Osteoblast (primary cell): ENCODE measurements around the gene GNAQ. TPM values are rescaled to one million over a fixed set of nuclear protein-coding genes. Genes with fewer than 3 reads are reported as not detected.

ENCODE experiments used
- DNase-seq: peaks from one replicate; pipeline ENCODE4 v3.0.0; 2011; ENCODE audit warnings: low spot score, mixed read lengths; ENCODE audit not compliant: insufficient read length; ENCODE audit errors: missing footprints
- H2AFZ ChIP-seq: 2 replicates; pipeline ENCODE4 v1.6.0; 2011; ENCODE audit warnings: mild to moderate bottlenecking, low read length
- H3K27ac ChIP-seq: 2 replicates; pipeline ENCODE4 v1.5.1; 2011; ENCODE audit warnings: mild to moderate bottlenecking, low read depth, low read length, moderate library complexity
- H3K27me3 ChIP-seq: 2 replicates; pipeline ENCODE4 v1.6.0; 2012; ENCODE audit warnings: mild to moderate bottlenecking, control low read depth, inconsistent platforms, low read length, moderate library complexity; ENCODE audit not compliant: insufficient read depth
- H3K36me3 ChIP-seq: 2 replicates; pipeline ENCODE4 v1.5.1; 2011; ENCODE audit warnings: mild to moderate bottlenecking, low read length, control low read depth, moderate library complexity; ENCODE audit not compliant: insufficient read depth
- H3K4me1 ChIP-seq: 2 replicates; pipeline ENCODE4 v1.5.1; 2011; ENCODE audit warnings: mild to moderate bottlenecking, low read length, control low read depth, moderate library complexity; ENCODE audit not compliant: insufficient read depth
- H3K4me2 ChIP-seq: 2 replicates; pipeline ENCODE4 v1.6.0; 2011; ENCODE audit warnings: mild to moderate bottlenecking, low read length; ENCODE audit not compliant: insufficient read depth
- H3K4me3 ChIP-seq: fragments of 200-600 bp; sonication (generic); 3 replicates; pipeline ENCODE4 v1.5.1; 2012; ENCODE audit warnings: mild to moderate bottlenecking, low read length, inconsistent platforms; ENCODE audit not compliant: insufficient read depth
- H3K79me2 ChIP-seq: 2 replicates; pipeline ENCODE4 v1.6.0; 2012; ENCODE audit warnings: mild to moderate bottlenecking, low read length, control low read depth, inconsistent platforms; ENCODE audit not compliant: insufficient read depth
- H3K9me3 ChIP-seq: 2 replicates; pipeline ENCODE4 v1.5.1; 2011; ENCODE audit warnings: low read depth, low read length, control low read depth
- H4K20me1 ChIP-seq: 2 replicates; pipeline ENCODE4 v1.6.0; 2012; ENCODE audit warnings: mild to moderate bottlenecking, low read length, control low read depth; ENCODE audit not compliant: insufficient read depth
- total RNA-seq: library from RNA; depleted of rRNA; stranded (reverse); fragments of >200 nt; gene quantifications from 2 replicates; pipeline ENCODE4 v1.2.3, GENCODE V29; 2012
- TF ChIP-seq, protein P1 (sequence below): IDR thresholded peaks from 2 replicates; pipeline ENCODE4 v1.5.1; 2011; ENCODE audit warnings: mild to moderate bottlenecking, low read depth, low read length, moderate library complexity; ENCODE audit errors: extremely low read depth

The GNAQ gene
- total RNA-seq, 1 donor, result 64.8 TPM

DNA sequence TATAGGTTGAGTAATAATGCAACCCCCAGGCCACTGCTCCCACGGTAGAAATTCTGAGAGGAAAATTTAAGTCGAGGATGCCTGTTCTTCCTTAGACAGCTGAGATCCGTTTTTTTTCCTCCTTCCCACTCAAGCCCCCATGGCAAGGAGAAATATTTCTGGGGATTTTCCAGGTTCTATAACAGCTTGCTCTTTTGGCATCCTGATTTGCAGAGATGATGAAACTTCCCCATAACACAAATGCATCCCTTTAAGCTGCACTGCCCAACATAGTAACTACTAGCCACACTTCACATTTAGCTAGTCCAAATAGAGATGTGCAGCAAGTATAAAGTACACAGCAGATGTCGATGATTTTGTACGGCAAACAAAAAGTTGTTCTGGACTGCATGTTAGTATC, 351.0 kb downstream of the GNAQ start:
- Histone ChIP-seq H3K36me3 (no peaks in the 10 kb centered on the region), H3K27ac (no peak overlapping the region), H3K27me3 (no peaks in the 10 kb centered on the region), H3K4me2 (no peak overlapping the region), H3K4me1 (no peaks in the 10 kb centered on the region), H2AFZ (no peak overlapping the region), H4K20me1 (no peaks in the 10 kb centered on the region), H3K9me3 (no peaks in the 10 kb centered on the region), H3K4me3 (no peak overlapping the region), H3K79me2 (no peaks in the 10 kb centered on the region)
- TF ChIP-seq, protein P1, sequence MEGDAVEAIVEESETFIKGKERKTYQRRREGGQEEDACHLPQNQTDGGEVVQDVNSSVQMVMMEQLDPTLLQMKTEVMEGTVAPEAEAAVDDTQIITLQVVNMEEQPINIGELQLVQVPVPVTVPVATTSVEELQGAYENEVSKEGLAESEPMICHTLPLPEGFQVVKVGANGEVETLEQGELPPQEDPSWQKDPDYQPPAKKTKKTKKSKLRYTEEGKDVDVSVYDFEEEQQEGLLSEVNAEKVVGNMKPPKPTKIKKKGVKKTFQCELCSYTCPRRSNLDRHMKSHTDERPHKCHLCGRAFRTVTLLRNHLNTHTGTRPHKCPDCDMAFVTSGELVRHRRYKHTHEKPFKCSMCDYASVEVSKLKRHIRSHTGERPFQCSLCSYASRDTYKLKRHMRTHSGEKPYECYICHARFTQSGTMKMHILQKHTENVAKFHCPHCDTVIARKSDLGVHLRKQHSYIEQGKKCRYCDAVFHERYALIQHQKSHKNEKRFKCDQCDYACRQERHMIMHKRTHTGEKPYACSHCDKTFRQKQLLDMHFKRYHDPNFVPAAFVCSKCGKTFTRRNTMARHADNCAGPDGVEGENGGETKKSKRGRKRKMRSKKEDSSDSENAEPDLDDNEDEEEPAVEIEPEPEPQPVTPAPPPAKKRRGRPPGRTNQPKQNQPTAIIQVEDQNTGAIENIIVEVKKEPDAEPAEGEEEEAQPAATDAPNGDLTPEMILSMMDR, result no peak
- no peak for DNase-seq

DNA sequence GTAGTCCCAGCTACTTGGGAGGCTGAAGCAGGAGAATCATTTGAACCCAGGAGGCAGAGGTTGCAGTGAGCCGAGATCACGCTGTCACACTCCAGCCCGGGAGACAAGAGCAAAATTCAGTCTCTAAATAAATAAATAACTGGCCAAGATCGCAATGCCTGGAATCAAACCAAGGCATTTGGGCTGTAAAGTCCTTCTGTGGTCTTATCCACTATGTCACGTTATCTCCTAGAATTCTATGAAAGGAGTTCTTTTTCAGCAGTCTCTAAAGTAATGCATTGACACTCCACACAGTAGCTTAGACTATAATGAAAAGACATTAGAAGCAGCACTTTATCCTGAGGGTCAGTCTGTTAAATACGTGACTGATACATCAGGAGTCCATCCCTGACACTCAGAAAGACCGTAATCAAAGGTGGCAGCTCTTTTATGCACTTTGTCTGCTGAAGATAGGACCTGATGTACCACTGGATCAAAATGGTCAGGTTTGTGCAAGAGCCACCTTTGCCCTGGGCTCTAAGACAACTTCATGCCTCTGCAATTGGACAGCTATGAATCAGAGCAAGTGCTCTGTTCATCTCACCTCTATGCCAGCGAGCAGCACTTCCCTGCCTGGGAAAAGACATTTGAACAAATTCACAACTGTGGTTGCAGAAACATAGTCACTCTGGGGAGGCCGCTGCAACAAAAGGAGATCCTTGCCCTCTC, 351.8 kb downstream of the GNAQ start:
- H3K27me3 ChIP-seq, result no peaks in the 10 kb centered on the region
- TF ChIP-seq, protein P1, result no peak

DNA sequence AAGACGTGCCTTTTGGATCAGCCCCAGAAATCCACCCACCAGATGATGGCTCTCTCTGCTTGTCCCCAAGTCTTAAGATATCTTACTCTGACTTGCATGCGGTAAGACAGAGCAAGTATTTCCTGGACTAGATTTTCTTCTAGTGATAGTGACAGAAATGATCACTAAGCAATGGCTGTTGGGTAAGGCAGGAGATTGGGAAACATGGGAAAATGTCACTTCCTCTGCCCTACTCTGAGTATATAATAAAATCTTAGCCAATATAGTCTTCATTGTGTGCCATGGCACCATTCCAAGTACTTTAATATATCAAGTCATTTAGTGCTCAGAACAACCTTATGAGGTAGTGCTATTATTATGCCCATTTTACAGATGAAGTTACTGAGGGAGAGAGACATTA, 352.5 kb downstream of the GNAQ start:
- no peaks in the 10 kb centered on the region for H4K20me1 ChIP-seq
- no peaks in the 10 kb centered on the region for H3K27me3 ChIP-seq
- no peak overlapping the region for H3K4me2 ChIP-seq
- DNase-seq, result no peak
- H3K9me3 ChIP-seq, result no peaks in the 10 kb centered on the region
- no peak overlapping the region for H2AFZ ChIP-seq
- TF ChIP-seq, protein P1, result no peak
- no peak overlapping the region for H3K4me3 ChIP-seq
- no peak overlapping the region for H3K27ac ChIP-seq
- H3K36me3 ChIP-seq, result no peaks in the 10 kb centered on the region
- H3K4me1 ChIP-seq, result no peaks in the 10 kb centered on the region
- no peaks in the 10 kb centered on the region for H3K79me2 ChIP-seq

More for the DNA sequence above, 351.8 kb downstream of the GNAQ start:
- DNase-seq, result no peak
- no peak overlapping the region for H2AFZ ChIP-seq
- H3K9me3 ChIP-seq, result no peaks in the 10 kb centered on the region
- H3K4me1 ChIP-seq, result no peaks in the 10 kb centered on the region
- H3K27ac ChIP-seq, result no peak overlapping the region
- H3K79me2 ChIP-seq, result no peaks in the 10 kb centered on the region
- no peak overlapping the region for H3K4me3 ChIP-seq
- no peaks in the 10 kb centered on the region for H3K36me3 ChIP-seq
- no peaks in the 10 kb centered on the region for H4K20me1 ChIP-seq
- no peak overlapping the region for H3K4me2 ChIP-seq

DNA sequence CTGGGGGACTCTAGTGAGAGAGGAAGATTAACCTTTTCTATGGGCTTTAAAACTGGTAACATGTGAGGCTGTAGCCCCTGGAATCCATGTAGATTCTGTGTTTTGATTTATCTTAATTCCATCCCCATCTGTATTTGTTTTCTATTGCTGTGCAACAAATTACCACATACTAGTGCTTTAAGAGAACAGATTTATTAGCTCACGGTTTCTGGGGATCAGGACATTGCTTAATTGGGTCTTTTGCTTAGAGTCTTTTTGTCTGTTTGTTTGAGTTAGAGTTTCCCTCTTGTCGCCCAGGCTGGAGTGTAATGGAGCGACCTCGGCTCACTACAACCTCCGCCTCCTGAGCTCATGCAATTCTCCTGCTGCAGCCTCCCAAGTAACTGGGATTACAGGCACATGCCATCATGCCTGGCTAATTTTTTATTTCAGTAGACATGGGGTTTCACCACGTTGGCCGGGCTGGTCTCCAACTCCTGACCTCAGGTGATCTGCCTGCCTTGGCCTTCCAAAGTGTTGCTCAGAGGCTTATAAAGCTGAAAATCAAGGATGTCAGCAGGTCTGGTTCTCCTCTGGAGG, 353.6 kb downstream of the GNAQ start:
- no peak for DNase-seq
- H3K4me1 ChIP-seq, result no peaks in the 10 kb centered on the region
- no peaks in the 10 kb centered on the region for H3K9me3 ChIP-seq

More for the DNA sequence above, 353.6 kb downstream of the GNAQ start:
- H3K79me2 ChIP-seq, result no peaks in the 10 kb centered on the region
- TF ChIP-seq, protein P1, result no peak
- no peaks in the 10 kb centered on the region for H3K27me3 ChIP-seq
- H3K4me3 ChIP-seq, result no peak overlapping the region
- no peak overlapping the region for H2AFZ ChIP-seq
- H3K36me3 ChIP-seq, result no peaks in the 10 kb centered on the region
- no peaks in the 10 kb centered on the region for H4K20me1 ChIP-seq
- no peak overlapping the region for H3K4me2 ChIP-seq
- H3K27ac ChIP-seq, result no peak overlapping the region
